Right hindlimb (tissue), 1 donor: ENCODE data around the gene PDP2.
"Not testable (repeated sequence)": the region's sequence is repeated elsewhere in the genome, so short reads cannot be mapped to it uniquely, and the experiment has no call there.

Experiments used
- DNase-seq: peaks from one replicate; pipeline ENCODE4 v3.0.0-alpha.2; 2018

PDP2 gene

DNA sequence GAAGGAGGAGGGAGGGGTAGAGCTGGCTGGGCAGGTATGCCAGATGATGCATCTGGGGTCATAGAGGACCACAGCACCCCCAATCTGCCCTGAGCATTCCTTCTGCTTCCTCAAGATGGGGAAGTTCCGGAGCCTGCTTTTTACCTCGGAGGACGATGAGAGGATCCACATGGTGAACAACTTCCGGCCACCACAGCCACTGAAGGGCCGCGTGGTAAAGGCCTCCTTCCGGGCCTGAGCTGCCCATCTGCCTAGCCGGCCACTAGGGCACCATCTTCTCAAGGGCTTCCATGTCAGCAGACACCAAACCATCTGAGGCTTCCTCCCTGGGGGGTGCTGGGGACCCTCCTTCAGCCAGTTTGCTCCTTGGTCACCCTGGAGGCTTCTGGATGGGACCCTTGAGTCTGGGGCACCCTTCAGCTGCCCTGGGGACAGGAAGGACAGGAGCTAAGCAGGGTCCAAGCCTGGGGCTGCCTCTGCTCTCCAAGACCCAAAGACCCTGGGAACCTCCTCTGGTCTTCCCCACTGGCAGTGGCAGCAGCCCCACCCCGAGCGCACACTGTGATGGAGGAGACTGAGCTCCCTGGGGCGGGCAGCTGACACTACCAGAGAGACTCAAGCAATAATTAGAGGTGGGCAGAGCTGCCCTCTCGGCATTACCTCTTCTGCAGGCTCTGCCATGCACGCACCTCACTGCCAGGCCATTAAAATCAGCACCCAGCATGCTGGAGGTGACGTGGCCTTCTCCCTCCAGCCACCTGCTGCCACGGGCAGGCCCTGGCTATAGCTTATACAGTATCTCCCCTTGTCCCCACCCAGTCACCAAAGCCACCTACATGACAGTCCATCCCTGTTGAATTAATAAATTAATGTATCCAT is 26.8 kb upstream of the PDP2 start:
- no peak for DNase-seq

DNA sequence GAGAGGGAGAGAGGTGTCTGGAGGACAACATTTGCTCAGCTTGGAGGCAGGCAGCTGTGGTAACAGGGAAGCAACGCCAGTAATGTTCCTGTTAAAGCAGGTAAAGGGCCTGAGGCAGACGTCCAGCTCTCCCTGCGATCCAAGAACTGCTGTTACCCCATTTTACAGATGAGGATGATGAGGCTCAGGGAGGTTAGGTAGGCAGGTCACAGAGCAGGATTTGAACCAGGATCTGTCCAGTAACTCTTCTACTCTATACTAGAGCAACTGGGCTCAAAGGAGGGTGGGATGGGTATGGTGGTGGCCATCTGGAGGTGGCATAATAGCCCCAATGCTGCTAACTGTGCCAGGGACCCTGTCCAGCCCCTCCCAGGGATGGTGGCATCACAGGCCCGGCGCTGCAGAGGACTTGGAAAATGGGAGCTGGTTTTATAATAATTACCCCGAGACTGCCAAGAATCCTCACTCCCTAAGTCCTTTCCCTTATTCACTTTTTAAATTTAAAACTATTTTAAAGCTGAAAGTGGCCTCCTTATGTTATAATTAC is 24.1 kb upstream of the PDP2 start:
- DNase-seq = no peak

GRCh38 chr16:66856801-66857200 is 23.5 kb upstream of the PDP2 start:
- DNase-seq = no peak

DNA sequence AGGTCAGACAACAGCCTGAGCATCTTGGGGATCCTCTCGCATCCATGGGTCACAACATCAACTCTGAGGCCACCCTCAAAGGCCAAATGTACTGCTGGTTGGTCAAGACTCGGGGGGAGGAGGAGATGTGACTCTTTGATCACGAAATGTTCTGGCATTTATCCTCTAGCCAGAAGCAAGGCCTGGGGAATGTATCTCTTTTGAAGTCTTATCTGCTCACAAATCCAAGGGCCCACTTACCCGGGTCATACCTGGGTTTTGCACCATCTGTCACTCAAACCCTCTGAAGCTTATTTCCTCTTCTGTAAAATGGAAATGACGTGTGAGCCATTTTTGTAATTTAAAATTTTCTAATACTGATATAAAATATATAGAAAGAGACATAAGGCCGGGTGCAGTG is 22.9 kb upstream of the PDP2 start:
- no peak for DNase-seq

DNA sequence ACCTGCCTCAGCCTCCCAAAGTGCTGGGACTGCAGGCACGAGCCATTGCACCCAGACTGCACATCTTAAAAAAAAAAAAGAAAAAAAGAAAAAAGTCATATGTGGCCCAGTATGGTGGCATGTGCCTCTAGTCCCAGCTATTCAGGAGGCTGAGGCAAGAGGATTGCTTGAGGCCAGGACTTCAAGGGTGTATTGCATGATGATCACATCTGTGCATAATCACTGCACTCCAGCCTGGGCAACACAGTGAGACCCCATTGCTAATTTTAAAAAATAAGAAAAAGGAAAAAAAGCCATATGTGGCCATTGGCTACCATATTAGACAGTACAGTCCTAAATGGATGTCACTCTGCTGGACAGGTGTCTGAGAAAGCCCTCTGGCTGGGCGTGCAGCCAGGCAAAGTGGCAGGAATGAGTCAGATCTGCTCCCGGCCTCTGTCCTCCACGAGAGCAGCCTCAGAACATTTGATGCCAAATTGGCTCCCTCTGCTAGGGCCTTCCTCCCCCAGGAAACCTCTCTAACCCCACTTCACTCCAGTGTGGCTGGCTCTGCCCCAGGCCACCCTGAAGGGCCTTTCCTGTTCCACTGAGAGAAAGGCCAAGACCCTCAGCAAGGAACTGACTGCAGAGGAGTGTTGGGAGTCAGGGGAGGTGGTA is 21.4 kb upstream of the PDP2 start:
- no peak for DNase-seq

- no peak for DNase-seq
These were observed 20.8 kb upstream of the PDP2 start for GRCh38 chr16:66859397-66860068.

GRCh38 chr16:66862023-66862520 is 18.2 kb upstream of the PDP2 start:
- no peak for DNase-seq

DNA sequence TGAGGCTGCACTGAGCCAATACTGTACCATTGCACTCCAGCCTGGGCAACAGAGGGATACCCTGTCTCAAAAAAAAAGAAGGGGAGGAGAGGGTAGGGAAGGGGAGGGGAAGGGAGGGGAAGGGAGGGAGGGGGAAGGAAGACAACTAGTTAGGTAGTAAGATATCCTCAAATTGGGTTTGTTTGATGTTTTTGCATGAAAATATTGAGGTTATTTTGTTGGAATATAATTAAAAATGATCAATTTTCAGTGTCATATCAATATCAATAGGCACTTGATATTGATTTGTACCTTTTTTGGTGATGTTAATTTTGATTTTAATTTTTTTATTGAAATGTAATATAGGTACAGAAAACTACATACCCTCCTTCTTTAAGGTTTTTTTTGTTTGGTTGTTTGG is 16.6 kb upstream of the PDP2 start:
- DNase-seq = no peak

DNA sequence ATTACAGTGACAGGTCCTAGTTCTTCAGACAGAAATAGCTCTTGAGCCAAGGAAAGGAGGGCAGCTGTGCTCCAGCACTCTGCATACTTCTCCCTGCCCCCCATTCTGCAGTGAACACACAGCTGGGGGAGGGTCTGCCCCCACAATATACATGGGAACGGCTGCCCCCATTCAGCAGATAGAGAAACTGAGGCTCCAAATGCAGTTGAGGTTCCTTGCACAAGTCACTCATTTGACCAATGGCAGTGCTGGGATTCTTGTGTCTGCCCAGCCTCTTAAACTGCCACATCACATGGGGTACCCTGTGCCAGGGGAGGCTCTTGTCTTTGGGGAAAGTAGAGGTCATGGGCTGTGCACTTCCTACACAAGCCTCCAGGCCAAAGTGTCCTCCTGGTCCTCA is 10.9 kb upstream of the PDP2 start:
- DNase-seq = no peak

GRCh38 chr16:66871363-66871762 is 9.0 kb upstream of the PDP2 start:
- not testable (repeated sequence) for DNase-seq

DNA sequence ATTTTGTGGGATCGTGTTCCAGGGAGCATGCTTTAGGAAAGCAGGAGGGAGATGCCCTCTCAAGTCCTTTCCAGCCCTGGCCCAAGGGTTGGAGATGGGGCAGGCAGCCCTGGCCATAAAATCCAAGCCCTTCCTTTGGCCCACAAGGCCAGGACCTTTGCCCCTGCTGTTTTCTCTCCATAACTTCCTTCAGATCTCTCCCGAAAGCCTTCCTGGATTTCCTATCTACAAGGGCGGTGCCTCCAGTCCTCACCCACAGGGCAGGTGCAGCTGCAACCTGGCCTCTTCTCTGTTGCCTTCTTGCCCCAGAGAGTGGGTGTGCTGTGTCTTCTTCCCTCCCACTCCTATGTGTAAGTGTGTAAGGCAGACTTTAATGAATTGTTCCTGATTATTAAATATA is 8.5 kb upstream of the PDP2 start:
- no peak for DNase-seq

GRCh38 chr16:66872559-66872942 is 7.8 kb upstream of the PDP2 start:
- no peak for DNase-seq

- peak; percentile 90 for DNase-seq
These were observed 7.2 kb upstream of the PDP2 start for GRCh38 chr16:66872943-66873684.

DNA sequence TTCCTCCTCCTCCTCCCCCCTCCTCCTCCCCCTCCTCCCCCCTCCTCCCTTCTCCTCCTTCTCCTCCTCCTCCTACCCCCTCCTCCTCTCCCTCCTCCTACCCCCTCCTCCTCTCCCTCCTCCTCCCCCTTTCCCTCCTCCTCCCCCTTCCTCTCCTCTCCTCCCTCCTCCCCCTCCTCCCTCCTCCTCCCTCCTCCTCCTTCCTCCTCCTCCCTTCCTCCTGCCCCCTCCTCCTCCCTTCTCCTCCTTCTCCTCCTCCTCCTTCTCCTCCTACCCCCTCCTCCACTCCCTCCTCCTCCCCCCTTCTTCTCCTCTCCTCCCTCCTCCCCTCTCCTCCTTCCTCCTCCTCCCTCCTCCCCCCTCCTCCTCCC is 6.6 kb upstream of the PDP2 start:
- DNase-seq = no peak

DNA sequence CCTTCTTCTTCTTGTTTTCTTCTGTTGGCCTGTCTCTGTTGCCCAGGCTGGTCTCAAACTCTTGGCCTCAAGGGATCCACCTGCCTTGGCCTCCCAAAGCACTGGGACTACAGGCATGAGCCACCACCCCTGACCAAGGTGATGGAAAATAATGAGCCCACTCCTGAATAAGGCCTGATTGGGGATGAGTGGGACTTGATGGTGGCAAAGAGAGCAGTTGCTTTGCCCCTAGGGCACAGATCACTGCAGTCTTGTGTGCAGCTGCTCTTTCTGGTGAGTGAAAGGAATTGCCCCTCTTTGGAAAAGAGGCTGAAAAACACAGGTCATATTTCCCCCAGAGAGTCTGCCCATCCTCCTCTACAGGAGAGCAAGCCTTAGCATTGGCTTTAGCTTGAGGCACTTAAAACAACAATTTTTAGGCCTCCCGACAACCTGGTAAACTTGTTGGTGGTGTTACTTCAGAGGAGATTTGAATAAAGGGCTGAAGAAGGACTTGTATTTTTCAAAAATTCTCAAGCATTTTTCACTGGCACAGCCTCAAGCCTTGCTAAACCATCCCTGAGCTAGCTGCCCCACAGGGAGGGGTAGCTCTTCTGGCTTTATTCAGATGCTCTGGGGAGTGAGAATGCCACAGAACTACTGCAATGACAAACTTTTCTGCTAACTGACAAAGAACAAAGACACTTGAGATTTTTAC is 6.1 kb upstream of the PDP2 start:
- no peak for DNase-seq

DNA sequence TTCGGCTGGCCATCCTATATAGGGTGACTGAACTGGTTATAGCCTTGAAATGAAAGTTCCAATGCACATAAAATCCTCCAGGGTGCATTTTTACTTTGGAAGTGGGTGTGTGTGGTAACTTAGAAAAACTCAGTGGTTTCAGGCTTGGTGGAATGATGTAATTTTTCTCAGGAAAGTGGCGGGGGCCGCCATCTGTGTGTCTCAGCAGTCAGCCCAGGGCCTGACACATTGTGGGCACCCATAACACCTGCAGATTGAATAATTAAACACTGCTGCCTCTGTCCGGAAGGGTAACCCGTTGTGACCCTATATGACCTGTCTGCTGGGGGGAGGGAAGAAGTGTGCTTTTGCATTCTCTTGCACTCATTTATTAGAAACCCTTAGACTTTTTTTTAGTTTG is 2.2 kb upstream of the PDP2 start:
- DNase-seq = no peak

GRCh38 chr16:66881014-66881417 is 701 bp downstream of the PDP2 start:
- no peak for DNase-seq

- no peak for DNase-seq
These were observed 1.2 kb downstream of the PDP2 start for GRCh38 chr16:66881560-66881959.

GRCh38 chr16:66881964-66882508 is 1.7 kb downstream of the PDP2 start:
- DNase-seq = no peak

GRCh38 chr16:66882702-66883101 is 2.4 kb downstream of the PDP2 start:
- DNase-seq = no peak

DNA sequence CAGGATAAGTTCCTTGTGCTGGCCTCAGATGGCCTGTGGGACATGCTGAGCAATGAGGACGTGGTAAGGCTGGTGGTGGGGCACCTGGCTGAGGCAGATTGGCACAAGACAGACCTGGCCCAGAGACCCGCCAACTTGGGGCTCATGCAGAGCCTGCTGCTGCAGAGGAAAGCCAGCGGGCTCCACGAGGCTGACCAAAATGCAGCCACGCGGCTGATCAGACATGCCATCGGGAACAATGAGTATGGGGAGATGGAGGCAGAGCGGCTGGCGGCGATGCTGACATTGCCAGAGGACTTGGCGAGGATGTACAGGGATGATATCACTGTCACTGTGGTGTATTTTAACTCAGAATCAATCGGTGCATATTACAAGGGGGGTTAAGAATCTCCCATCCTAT is 5.2 kb downstream of the PDP2 start:
- DNase-seq = no peak

- DNase-seq = no peak
These were observed 6.0 kb downstream of the PDP2 start for GRCh38 chr16:66886321-66886720.
